H1 (cell line): ENCODE measurements around the gene TRIM43. TPM values are rescaled to one million over a fixed set of nuclear protein-coding genes. Genes with fewer than 3 reads are reported as not detected.
"Not testable (repeated sequence)": the region's sequence is repeated elsewhere in the genome, so short reads cannot be mapped to it uniquely, and the experiment has no call there.

Experiments used
- CTCF ChIA-PET: fragments of 300-600 bp; sonication (Branson Sonifier 250); formaldehyde crosslinking; loops from one replicate; lab custom pipeline; 2021; ENCODE audit not compliant: partially characterized antibody; lab: Charles Lee
- POLR2A ChIA-PET: fragments of 300-600 bp; sonication (Branson Sonifier 250); formaldehyde crosslinking; loops from one replicate; lab custom pipeline; 2021; ENCODE audit warnings: inconsistent platforms; ENCODE audit not compliant: partially characterized antibody; lab: Charles Lee
- DNase-seq, 2 experiments: peaks; one replicate each; pipeline versions ENCODE4 v3.0.0 to v3.0.0-alpha.2; 2010 to 2022; ENCODE audit warnings: low spot score in 2 of 2, low read depth in 1 of 2, mixed read lengths in 1 of 2
- FAIRE-seq: peaks from 2 replicates; lab custom pipeline; 2011; peaks lifted over from hg19 to GRCh38; lab: Jason Lieb, UNC
- H2AFZ ChIP-seq: 2 replicates; pipeline ENCODE4 v1.8.1; 2012; ENCODE audit warnings: low read length, inconsistent platforms
- H2AK5ac ChIP-seq: 2 replicates; pipeline ENCODE4 v1.6.1; 2013; ENCODE audit warnings: low read depth, low read length
- H2BK120ac ChIP-seq: replicated peaks from 2 replicates; pipeline ENCODE3; 2013; ENCODE audit warnings: low read depth, low read length, inconsistent platforms
- H2BK12ac ChIP-seq: 2 replicates; pipeline ENCODE4 v1.6.1; 2013; ENCODE audit warnings: low read depth, low read length
- H2BK15ac ChIP-seq: 2 replicates; pipeline ENCODE4 v1.6.1; 2013; ENCODE audit warnings: low read length
- H2BK20ac ChIP-seq: 2 replicates; pipeline ENCODE4 v1.6.1; 2013; ENCODE audit warnings: low read length
- H2BK5ac ChIP-seq: 2 replicates; pipeline ENCODE4 v1.6.1; 2013; ENCODE audit warnings: low read depth, low read length
- H3K14ac ChIP-seq: 2 replicates; pipeline ENCODE4 v1.6.1; 2013; ENCODE audit warnings: inconsistent platforms; ENCODE audit not compliant: insufficient read length
- H3K18ac ChIP-seq: 2 replicates; pipeline ENCODE4 v1.6.1; 2013; ENCODE audit warnings: low read length; ENCODE audit errors: extremely low read depth
- H3K23ac ChIP-seq: 2 replicates; pipeline ENCODE4 v1.6.1; 2013; ENCODE audit warnings: inconsistent platforms; ENCODE audit not compliant: insufficient read length
- H3K23me2 ChIP-seq: 2 replicates; pipeline ENCODE4 v1.6.1; 2013; ENCODE audit warnings: low read depth, low read length
- H3K27ac ChIP-seq: 2 replicates; pipeline ENCODE4 v1.6.1; 2011; ENCODE audit warnings: low read depth, low read length, inconsistent platforms
- H3K27me3 ChIP-seq, 4 experiments: replicated peaks in 1 of 4; 1 replicate in 1 of 4; 2 replicates in 3 of 4; pipeline versions ENCODE4 v1.6.1 to v1.8.1; 2011 to 2013; ENCODE audit warnings: low read length in 3 of 4, mild to moderate bottlenecking in 3 of 4, inconsistent platforms in 2 of 4, mixed read lengths in 2 of 4, moderate library complexity in 1 of 4; ENCODE audit not compliant: control insufficient read depth in 3 of 4, insufficient read depth in 3 of 4; ENCODE audit errors: extremely low read depth in 1 of 4
- H3K36me3 ChIP-seq, 4 experiments: 2 replicates each; pipeline versions ENCODE4 v1.6.1 to v1.8.1; 2011 to 2013; ENCODE audit warnings: mild to moderate bottlenecking in 4 of 4, low read length in 3 of 4, moderate library complexity in 2 of 4, control low read depth in 1 of 4, inconsistent platforms in 1 of 4; ENCODE audit not compliant: insufficient read depth in 4 of 4, control insufficient read depth in 2 of 4
- H3K4ac ChIP-seq: replicated peaks from 2 replicates; pipeline ENCODE3; 2013; ENCODE audit warnings: low read length, low read depth, mixed read lengths, inconsistent platforms; ENCODE audit not compliant: insufficient read length
- H3K4me1 ChIP-seq, 4 experiments: replicated peaks in 1 of 4; 1 replicate in 1 of 4; 2 replicates in 3 of 4; pipeline versions ENCODE4 v1.6.1 to v1.8.1; 2011 to 2013; ENCODE audit warnings: low read length in 3 of 4, inconsistent platforms in 2 of 4, mixed read lengths in 1 of 4; ENCODE audit not compliant: insufficient read depth in 4 of 4, control insufficient read depth in 3 of 4
- H3K4me2 ChIP-seq, 2 experiments: 2 replicates each; pipeline versions ENCODE4 v1.6.1 to v1.8.1; 2011 to 2013; ENCODE audit warnings: low read depth in 2 of 2, low read length in 2 of 2, control low read depth in 1 of 2, inconsistent platforms in 1 of 2, mild to moderate bottlenecking in 1 of 2; ENCODE audit not compliant: insufficient read depth in 1 of 2
- H3K4me3 ChIP-seq, 4 experiments: fragments of 200-600, 300-600 bp in 1 of 4; sonication (generic), shearing (Covaris generic), sonication (Bioruptor Twin) in 1 of 4; 2 replicates each; pipeline versions ENCODE4 v1.5.1 to v1.8.1; 2011 to 2016; ENCODE audit warnings: low read length in 4 of 4, low read depth in 3 of 4, control low read depth in 2 of 4, inconsistent platforms in 2 of 4, mild to moderate bottlenecking in 2 of 4, mixed read lengths in 1 of 4, moderate library complexity in 1 of 4; ENCODE audit not compliant: insufficient read depth in 2 of 4; ENCODE audit errors: extremely low read depth in 1 of 4
- H3K56ac ChIP-seq: replicated peaks from 2 replicates; pipeline ENCODE3; 2013; ENCODE audit warnings: low read depth, mild to moderate bottlenecking, mixed read lengths, low read length, inconsistent platforms; ENCODE audit not compliant: insufficient read length
- H3K79me1 ChIP-seq: 2 replicates; pipeline ENCODE4 v1.6.1; 2013; ENCODE audit warnings: low read depth, low read length, control low read depth
- H3K79me2 ChIP-seq, 2 experiments: 2 replicates each; pipeline versions ENCODE4 v1.6.1 to v1.8.1; 2012 to 2013; ENCODE audit warnings: low read length in 2 of 2, mild to moderate bottlenecking in 2 of 2, inconsistent platforms in 1 of 2; ENCODE audit not compliant: insufficient read depth in 2 of 2, control insufficient read depth in 1 of 2
- H3K9ac ChIP-seq, 4 experiments: replicated peaks in 1 of 4; 1 replicate in 1 of 4; 2 replicates in 3 of 4; pipeline versions ENCODE4 v1.6.1 to v1.8.1; 2011 to 2013; ENCODE audit warnings: low read depth in 3 of 4, low read length in 3 of 4, control low read depth in 2 of 4, mild to moderate bottlenecking in 2 of 4, moderate library complexity in 2 of 4, inconsistent platforms in 1 of 4; ENCODE audit errors: extremely low read depth in 1 of 4
- H3K9me3 ChIP-seq, 2 experiments: 2 replicates each; pipeline versions ENCODE4 v1.6.1 to v1.8.1; 2012 to 2013; ENCODE audit warnings: mild to moderate bottlenecking in 2 of 2, moderate library complexity in 2 of 2, control low read depth in 1 of 2, inconsistent platforms in 1 of 2, low read depth in 1 of 2, low read length in 1 of 2, mixed read lengths in 1 of 2; ENCODE audit not compliant: insufficient read depth in 2 of 2
- H4K20me1 ChIP-seq, 2 experiments: replicated peaks in 1 of 2; 2 replicates each; pipeline versions ENCODE3 to v1.8.1; 2011 to 2013; ENCODE audit warnings: inconsistent platforms in 2 of 2, low read length in 2 of 2, mild to moderate bottlenecking in 1 of 2; ENCODE audit not compliant: insufficient read depth in 2 of 2, control insufficient read depth in 1 of 2
- H4K5ac ChIP-seq: 2 replicates; pipeline ENCODE4 v1.6.1; 2013; ENCODE audit warnings: low read length, low read depth, mixed read lengths, inconsistent platforms; ENCODE audit not compliant: insufficient read length
- H4K8ac ChIP-seq: 2 replicates; pipeline ENCODE4 v1.8.0; 2013; ENCODE audit warnings: mild to moderate bottlenecking, moderate library complexity, low read length, inconsistent platforms; ENCODE audit not compliant: insufficient read depth; ENCODE audit errors: extremely low read depth
- H4K91ac ChIP-seq: replicated peaks from 2 replicates; pipeline ENCODE3; 2013; ENCODE audit warnings: low read length, mixed read lengths, inconsistent platforms; ENCODE audit not compliant: insufficient read length
- WGBS, 2 experiments: shearing (Covaris generic) in 1 of 2; methylation state at CpG; one replicate each; pipeline versions ENCODE4 v1.1.6 to v1.1.7; 2013 to 2015; ENCODE audit warnings: low lambda C conversion rate in 2 of 2, mixed read lengths in 2 of 2, inconsistent platforms in 1 of 2, low coverage in 1 of 2, missing lambda C conversion rate in 1 of 2; ENCODE audit not compliant: insufficient replicate concordance in 2 of 2, insufficient coverage in 1 of 2, insufficient read length in 1 of 2; ENCODE audit errors: extremely low coverage in 1 of 2, missing lambda C conversion rate in 1 of 2; 5-methylcytosine and 5-hydroxymethylcytosine counted together
- polyA plus RNA-seq, 7 experiments: library from polyadenylated mRNA; depleted of rRNA in 3 of 7; stranded (reverse) in 5 of 7; unstranded in 2 of 7; fragments of >200 nt in 5 of 7; fragments of 200-250 nt in 2 of 7; gene quantifications; 1 replicate in 5 of 7; 2 replicates in 1 of 7; 4 replicates in 1 of 7; pipeline versions ENCODE4 v1.2.1 to v1.2.3, GENCODE V29; 2011 to 2013; ENCODE audit warnings: missing spikeins in 2 of 7, mixed read lengths in 2 of 7
- total RNA-seq: library from RNA; stranded (reverse); fragmentation: NEBNext Ultra II Directional; extraction: Animal tissue kit (Norgen Biotek cat#: 25700); gene quantifications from 2 replicates; pipeline ENCODE4 v1.2.1, GENCODE V29; 2021

Gene TRIM43
- total and polyA plus RNA-seq, 2 of the 8 experiments (the other 6 are each of a cell fraction or from before 2014, with no cell fraction given): not detected

GRCh38 chr2:95630987-95631386 lies 39.2 kb downstream of the TRIM43 start:
- H4K5ac ChIP-seq, H4K20me1 ChIP-seq, H3K14ac ChIP-seq, H3K27me3 ChIP-seq, H3K4me2 ChIP-seq, H3K18ac ChIP-seq, H4K91ac ChIP-seq, FAIRE-seq, CTCF ChIA-PET, H2BK120ac ChIP-seq, H2AFZ ChIP-seq, H3K4ac ChIP-seq, H3K79me2 ChIP-seq, POLR2A ChIA-PET, H2BK12ac ChIP-seq, H3K79me1 ChIP-seq, DNase-seq, H2BK20ac ChIP-seq, H2BK15ac ChIP-seq, H4K8ac ChIP-seq, H3K23me2 ChIP-seq, H3K4me3 ChIP-seq, H3K27ac ChIP-seq, H3K9ac ChIP-seq, H3K56ac ChIP-seq, H3K4me1 ChIP-seq, H3K23ac ChIP-seq, H3K36me3 ChIP-seq, H3K9me3 ChIP-seq, H2AK5ac ChIP-seq, H2BK5ac ChIP-seq: not testable (repeated sequence)
- no CpG with 5 or more reads among the region's 2 CpGs for WGBS, 2 experiments

- H4K5ac ChIP-seq, H3K79me2 ChIP-seq, H2BK15ac ChIP-seq, H3K23ac ChIP-seq, H3K56ac ChIP-seq, H3K14ac ChIP-seq, CTCF ChIA-PET, H2BK12ac ChIP-seq, FAIRE-seq, H3K18ac ChIP-seq, POLR2A ChIA-PET, H3K9ac ChIP-seq, H2BK20ac ChIP-seq, H2BK5ac ChIP-seq, H3K79me1 ChIP-seq, H3K9me3 ChIP-seq, H2BK120ac ChIP-seq, H3K4ac ChIP-seq, H3K23me2 ChIP-seq, H3K4me1 ChIP-seq, H4K20me1 ChIP-seq, H3K4me3 ChIP-seq, H3K27me3 ChIP-seq, DNase-seq, H3K4me2 ChIP-seq, H3K36me3 ChIP-seq, H2AFZ ChIP-seq, H2AK5ac ChIP-seq, H3K27ac ChIP-seq, H4K91ac ChIP-seq, H4K8ac ChIP-seq: not testable (repeated sequence)
- WGBS, 2 experiments: no CpG with 5 or more reads among the region's 2 CpGs
These were observed 41.9 kb downstream of the TRIM43 start for GRCh38 chr2:95633626-95634259.
